Large intestine (tissue), 3 donors: Measurements from ENCODE around the gene FOXL2. TPM values are rescaled to one million over a fixed set of nuclear protein-coding genes. Genes with fewer than 3 reads are reported as not detected.
"Not testable (repeated sequence)": the region's sequence is repeated elsewhere in the genome, so short reads cannot be mapped to it uniquely, and the experiment has no call there.

Source experiments
- DNase-seq, 2 donors: peaks; one replicate each; pipeline versions ENCODE4 v3.0.0 to v3.0.0-alpha.2; 2013
- H3K27ac ChIP-seq: one replicate; pipeline ENCODE4 v1.5.1; 2013; ENCODE audit warnings: low read length
- H3K27me3 ChIP-seq: 2 replicates; pipeline ENCODE4 v1.6.1; 2013; ENCODE audit warnings: low read length; ENCODE audit not compliant: control insufficient read depth, insufficient read depth
- H3K36me3 ChIP-seq: 2 replicates; pipeline ENCODE4 v1.6.1; 2013; ENCODE audit warnings: low read length; ENCODE audit not compliant: control insufficient read depth, insufficient read depth
- H3K4me1 ChIP-seq: one replicate; pipeline ENCODE4 v1.6.1; 2013; ENCODE audit warnings: low read length; ENCODE audit not compliant: control insufficient read depth, insufficient read depth
- H3K4me3 ChIP-seq: one replicate; pipeline ENCODE4 v1.5.1; 2013; ENCODE audit warnings: low read length
- H3K9me3 ChIP-seq: one replicate; pipeline ENCODE4 v1.6.1; 2013; ENCODE audit warnings: mild to moderate bottlenecking, low read depth, low read length, moderate library complexity; ENCODE audit not compliant: control insufficient read depth
- WGBS: methylation state at CpG from one replicate; pipeline ENCODE4 v1.1.5; 2013; ENCODE audit warnings: low lambda C conversion rate; ENCODE audit not compliant: insufficient coverage; 5-methylcytosine and 5-hydroxymethylcytosine counted together
- polyA plus RNA-seq: library from polyadenylated mRNA; unstranded; fragments of 120-200 nt; gene quantifications from one replicate; pipeline ENCODE4 v1.2.1, GENCODE V29; 2013

The FOXL2 gene
- polyA plus RNA-seq, 1 donor, result not detected

DNA sequence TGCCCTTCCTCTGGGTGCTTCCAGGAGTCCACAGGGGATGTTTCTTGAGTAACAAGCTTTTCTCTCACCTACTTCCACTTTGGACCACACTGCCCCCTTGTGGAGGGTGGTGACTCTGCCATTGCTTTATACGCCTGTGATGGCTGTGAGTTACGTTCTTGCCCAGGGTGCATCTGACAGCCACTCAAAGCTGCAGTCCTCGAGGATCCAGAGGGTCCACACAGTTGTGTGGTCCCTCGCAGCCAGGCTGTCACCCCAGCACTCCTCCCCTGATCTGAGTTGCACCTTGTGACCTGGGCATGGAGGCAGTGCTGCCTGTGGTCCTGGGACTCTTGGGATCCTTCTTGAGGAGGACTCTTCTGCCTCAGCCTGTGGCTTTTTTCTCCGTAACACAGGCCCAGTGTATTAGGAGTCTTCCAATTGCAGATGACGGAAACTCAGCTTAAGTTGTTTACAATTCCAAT, 23.4 kb downstream of the FOXL2 start:
- Histone ChIP-seq H3K4me1 (no peaks in the 10 kb centered on the region), H3K27ac (no peak overlapping the region), H3K4me3 (no peak overlapping the region), H3K36me3 (no peaks in the 10 kb centered on the region), H3K9me3 (no peaks in the 10 kb centered on the region), H3K27me3 (peaks cover 6% of the 10 kb centered on the region)
- 60% methylated on average over 1 of the region's 6 CpGs for WGBS
- DNase-seq, result peak; percentile 68 to 74

DNA sequence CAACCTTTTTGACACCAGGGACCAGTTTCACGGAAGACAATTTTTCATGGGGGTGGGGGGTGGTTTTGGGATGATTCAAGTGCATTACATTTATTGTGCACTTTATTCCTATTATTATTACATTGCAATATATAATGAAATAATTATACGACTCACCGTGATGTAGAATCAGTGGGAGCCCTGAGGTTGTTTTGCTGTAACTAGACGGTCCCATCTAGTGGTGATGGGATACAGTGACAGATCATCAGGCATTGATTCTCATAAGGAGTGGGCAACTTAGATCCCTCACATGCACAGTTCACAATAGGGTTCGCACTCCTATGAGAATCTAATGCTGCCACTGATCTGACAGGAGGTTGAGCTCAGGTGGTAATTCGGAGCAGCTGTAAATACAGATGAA, 24.5 kb downstream of the FOXL2 start:
- no CpG with 5 or more reads among the region's 6 CpGs for WGBS
- not testable (repeated sequence) for DNase-seq, H3K4me1 ChIP-seq, H3K4me3 ChIP-seq, H3K9me3 ChIP-seq, H3K27ac ChIP-seq, H3K27me3 ChIP-seq, H3K36me3 ChIP-seq

DNA sequence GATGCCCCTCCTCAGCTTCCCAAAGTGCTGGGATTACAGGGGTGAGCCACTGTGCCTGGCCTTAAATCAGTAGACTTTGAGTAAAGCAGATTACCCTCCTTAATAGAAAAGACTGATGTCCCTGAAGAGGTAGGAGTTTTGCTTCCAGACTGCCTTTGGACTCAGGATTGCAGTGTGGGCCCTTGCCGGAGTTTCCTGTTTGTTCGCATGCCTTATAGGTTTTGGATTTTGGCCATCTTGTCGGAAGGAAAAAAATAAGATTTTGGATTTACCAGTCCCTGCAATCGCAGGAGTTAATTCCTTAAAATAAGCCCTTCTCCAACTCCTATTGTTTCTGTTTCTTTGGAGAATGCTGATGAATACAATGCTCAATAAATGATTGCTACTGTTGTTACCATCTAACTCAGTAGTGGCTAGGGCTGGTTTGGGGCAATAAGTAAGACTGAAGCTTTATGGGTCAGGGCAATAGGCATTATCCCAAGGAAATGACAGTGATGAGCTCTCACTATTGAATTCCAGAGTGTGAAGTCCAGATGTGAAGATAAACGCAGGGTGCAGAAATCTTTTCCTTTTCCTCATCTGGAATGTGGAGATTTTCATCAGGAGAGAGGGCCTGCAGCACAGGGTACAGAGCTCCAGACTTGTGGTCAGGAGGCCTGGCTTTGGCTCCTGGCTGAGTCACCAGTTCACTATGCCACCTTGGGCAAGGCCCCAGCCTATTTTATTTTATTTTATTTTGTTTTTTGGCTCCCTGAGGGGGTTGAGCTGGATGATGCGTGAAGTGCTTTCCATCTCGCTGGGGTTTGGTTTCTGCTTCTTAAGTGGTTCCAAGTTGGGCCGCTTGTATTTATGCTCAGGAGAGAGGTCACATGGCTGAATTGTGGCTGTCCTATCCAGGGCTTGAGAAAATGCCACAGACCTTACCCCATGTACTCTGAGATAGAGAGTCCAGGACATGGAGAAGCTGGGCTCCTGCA, 25.3 kb downstream of the FOXL2 start:
- H3K27ac ChIP-seq, result no peak overlapping the region
- H3K36me3 ChIP-seq, result no peaks in the 10 kb centered on the region
- H3K4me3 ChIP-seq, result no peak overlapping the region
- WGBS, result 100% methylated on average over 1 of the region's 8 CpGs
- no peak for DNase-seq
- H3K27me3 ChIP-seq, result peaks cover 4% of the 10 kb centered on the region
- H3K9me3 ChIP-seq, result no peaks in the 10 kb centered on the region
- H3K4me1 ChIP-seq, result no peaks in the 10 kb centered on the region

DNA sequence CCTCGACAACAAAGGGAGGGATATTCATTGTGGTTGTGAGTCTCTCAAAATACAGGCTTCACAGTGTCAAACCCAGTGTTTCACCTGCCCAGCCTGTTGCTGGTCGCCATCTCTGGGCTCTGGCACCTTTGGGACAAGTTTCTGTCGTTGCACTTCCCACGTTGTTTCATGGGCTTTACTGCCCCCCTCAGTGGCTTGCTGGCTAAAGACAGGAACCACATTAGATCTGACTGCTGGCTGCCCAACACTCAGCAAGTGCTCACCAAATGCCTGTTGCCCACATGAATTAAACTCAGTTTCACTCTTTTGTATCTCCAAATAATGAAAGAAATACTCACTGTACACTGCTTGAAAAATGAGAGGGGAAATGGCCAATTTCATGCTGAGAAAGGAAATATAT, 27.6 kb downstream of the FOXL2 start:
- H3K36me3 ChIP-seq, result no peaks in the 10 kb centered on the region
- WGBS, result no CpG with 5 or more reads among the region's 4 CpGs
- peaks cover 6% of the 10 kb centered on the region for H3K4me1 ChIP-seq
- H3K4me3 ChIP-seq, result no peak overlapping the region
- H3K27me3 ChIP-seq, result no peaks in the 10 kb centered on the region
- H3K9me3 ChIP-seq, result no peaks in the 10 kb centered on the region
- no peak overlapping the region for H3K27ac ChIP-seq
- DNase-seq, result no peak

DNA sequence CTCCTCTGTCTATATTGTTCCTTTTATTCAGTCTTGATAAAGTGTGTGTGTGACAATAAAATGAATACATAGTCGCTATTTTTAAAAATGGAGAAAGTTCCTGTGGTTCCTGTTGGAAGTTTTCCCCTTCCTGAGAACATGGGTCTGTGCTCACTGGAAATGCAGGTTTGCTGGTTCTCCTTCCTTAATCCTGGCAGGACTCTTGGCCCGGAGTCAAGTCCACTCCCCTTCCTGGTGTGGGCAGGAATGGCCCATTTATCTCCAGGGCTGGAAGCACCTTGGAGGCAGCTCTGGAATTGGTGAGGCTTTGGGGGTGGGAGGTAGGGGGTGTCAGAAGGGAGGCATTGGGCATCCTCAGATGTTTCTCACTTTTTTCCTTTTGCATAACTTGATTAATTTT, 30.1 kb downstream of the FOXL2 start:
- no CpG with 5 or more reads among the region's 2 CpGs for WGBS
- H3K4me3 ChIP-seq, result no peak overlapping the region
- peaks cover 6% of the 10 kb centered on the region for H3K4me1 ChIP-seq
- peak in 1 of 2 donors; percentile 41 for DNase-seq
- H3K36me3 ChIP-seq, result no peaks in the 10 kb centered on the region
- H3K9me3 ChIP-seq, result no peaks in the 10 kb centered on the region
- H3K27me3 ChIP-seq, result no peaks in the 10 kb centered on the region
- H3K27ac ChIP-seq, result no peak overlapping the region

DNA sequence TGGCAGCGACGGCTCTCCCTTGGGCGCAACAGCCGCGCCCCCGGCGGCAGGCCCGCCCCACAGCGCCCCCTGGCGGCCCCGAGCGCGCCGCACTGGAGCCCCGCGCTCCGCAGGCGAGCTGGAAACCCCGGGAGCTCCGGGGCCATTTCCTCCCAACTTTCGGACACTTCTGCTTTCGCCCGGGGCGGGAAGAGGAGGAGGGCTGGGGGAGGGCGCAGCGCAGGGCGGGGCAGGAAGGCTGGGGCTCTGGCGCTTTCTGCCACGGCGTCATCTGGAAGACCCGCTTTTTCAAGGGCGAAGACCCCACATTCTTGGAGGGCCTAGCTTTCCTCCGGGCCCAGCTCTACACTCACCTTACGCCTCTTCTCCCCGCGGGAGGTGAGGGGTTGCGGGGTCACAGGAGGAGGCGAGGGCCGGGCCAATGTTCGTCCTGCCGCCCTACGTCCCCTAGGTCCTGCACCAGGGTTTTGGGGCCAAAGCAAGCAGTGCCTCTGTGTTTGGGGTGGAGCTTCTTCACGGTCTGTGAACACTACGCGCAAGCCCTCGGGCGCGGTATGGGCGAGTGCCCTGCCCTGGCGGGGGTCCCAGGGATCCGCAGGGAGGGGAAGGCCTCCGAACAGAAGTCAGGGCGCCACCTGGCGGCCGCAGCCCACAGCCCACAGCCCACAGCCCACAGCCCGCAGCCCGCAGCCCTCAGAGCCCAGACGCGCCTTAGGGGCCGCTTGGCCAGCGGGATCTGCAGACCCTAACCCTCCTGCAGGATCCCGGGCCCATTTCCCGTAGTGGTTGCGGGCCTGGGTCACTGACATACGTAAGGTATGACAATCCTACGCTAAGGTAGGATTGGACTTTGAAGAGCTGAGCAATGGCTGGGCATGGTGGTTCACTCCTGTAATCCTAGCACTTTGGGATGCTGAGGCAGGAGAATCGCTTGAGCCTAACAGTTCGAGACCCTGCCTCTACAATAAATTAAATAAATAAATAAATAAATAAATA, 31.1 kb downstream of the FOXL2 start:
- no peaks in the 10 kb centered on the region for H3K27me3 ChIP-seq
- no peaks in the 10 kb centered on the region for H3K36me3 ChIP-seq
- DNase-seq, result peak; percentile 89 to 92
- peak overlapping the region; percentile 79 for H3K4me3 ChIP-seq
- WGBS, result 80% methylated on average over 1 of the region's 68 CpGs
- peak overlapping the region; percentile 93 for H3K27ac ChIP-seq
- peaks cover 6% of the 10 kb centered on the region for H3K4me1 ChIP-seq
- no peaks in the 10 kb centered on the region for H3K9me3 ChIP-seq

DNA sequence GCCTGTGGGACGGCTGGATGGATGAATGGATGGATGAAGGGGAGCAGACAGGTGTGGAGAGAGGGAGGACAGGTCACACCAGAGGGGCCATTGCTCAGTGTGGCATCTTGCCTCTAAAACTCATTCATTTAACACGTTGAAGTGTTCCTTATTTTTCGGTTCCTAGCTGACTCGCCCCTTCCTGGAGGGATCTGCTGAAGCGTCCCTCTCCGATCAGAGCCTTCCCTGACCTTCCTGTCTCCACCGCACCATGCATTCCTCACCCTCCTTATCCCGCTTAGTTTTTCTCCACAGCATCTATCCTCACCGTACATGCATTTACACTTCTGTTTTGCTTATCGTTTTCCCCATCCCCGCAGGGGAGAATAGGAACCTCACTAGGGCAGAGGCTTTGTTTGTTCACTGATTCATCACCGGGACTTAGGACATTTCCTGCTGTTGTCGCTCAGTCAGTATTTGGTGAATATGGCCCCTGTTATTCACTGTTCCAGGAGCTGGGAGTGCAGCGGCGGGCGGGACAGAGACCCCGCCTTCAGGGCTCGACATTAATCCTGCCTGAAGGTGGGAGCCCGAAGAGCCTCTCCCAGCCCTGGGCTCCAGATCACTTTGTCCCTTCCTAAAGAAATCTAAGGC, 32.0 kb downstream of the FOXL2 start:
- WGBS, result 0% methylated on average over 3 of the region's 19 CpGs
- H3K27ac ChIP-seq, result peak overlapping the region; percentile 93
- peak overlapping the region; percentile 79 for H3K4me3 ChIP-seq
- no peaks in the 10 kb centered on the region for H3K27me3 ChIP-seq
- no peaks in the 10 kb centered on the region for H3K9me3 ChIP-seq
- no peaks in the 10 kb centered on the region for H3K36me3 ChIP-seq
- H3K4me1 ChIP-seq, result peaks cover 6% of the 10 kb centered on the region
- peak; percentile 62 to 93 for DNase-seq

DNA sequence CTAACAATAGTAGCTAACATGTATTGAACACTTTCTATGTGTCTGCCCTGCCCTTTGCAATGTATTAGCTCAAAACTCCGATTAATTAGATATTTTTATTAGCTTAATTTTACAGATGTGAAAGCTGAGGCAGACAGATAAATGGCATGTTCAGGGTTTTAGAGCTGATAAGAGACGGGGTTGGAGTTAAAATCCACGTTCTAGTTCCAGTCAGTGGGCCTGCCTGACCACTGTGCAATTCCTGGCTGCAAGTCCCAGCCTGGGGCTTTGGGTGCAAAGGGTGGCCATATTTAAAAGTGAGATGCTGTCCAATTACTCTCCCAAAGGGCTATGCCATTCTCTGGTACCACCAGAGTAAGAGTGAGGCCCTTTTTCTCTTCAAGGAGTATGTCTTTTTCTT, 33.2 kb downstream of the FOXL2 start:
- Histone ChIP-seq H3K27me3 (no peaks in the 10 kb centered on the region), H3K9me3 (no peaks in the 10 kb centered on the region), H3K27ac (no peak overlapping the region), H3K4me1 (peaks cover 6% of the 10 kb centered on the region), H3K4me3 (no peak overlapping the region), H3K36me3 (no peaks in the 10 kb centered on the region)
- no CpG with 5 or more reads among the region's 3 CpGs for whole genome bisulfite sequencing
- DNase-seq, result no peak

DNA sequence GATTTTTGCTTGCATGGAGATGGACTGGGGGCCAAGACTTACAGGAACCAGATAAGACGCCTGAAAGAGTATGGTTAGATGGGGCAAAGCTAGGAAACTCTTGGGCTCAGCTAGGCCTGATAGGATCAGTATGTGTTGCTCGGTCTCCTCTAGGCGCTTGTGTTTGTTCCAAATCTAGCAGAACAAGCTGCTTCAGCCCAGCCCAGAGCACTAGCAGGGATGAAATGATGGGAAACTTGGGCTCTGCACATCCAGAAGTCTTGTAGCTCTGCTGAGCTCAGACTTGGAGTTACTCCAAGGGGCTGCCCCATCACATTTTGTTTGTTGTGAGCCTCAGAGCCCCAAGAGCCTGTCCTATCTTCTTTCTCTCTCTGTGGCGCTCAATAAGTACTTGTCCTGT, 34.7 kb downstream of the FOXL2 start:
- no CpG with 5 or more reads among the region's 4 CpGs for WGBS

DNA sequence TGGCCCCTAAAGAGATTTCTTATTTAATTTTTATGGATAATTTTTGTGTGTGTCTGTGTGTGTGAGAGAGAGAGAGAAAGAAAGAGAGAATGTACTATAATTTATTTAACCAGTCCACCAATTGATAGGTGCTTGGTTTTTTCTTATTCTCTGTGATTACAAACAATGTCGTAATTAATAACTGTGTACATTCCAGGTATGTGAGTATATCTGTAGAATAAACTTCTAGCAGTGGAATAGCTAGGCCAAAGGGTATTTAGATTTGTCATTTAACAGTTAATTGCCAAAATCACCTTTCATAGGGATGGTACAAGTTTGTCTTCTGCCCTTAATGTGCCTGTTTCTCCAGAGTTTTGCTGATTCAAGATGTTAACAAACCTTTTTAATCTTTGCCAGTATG, 35.3 kb downstream of the FOXL2 start:
- Histone ChIP-seq H3K4me1 (peaks cover 6% of the 10 kb centered on the region), H3K9me3 (no peaks in the 10 kb centered on the region), H3K27me3 (no peaks in the 10 kb centered on the region), H3K36me3 (no peaks in the 10 kb centered on the region), H3K4me3 (no peak overlapping the region), H3K27ac (no peak overlapping the region)
- no peak for DNase-seq
- no CpG with 5 or more reads among the region's 1 CpG for WGBS

More for the DNA sequence above, 34.7 kb downstream of the FOXL2 start:
- Histone ChIP-seq H3K36me3 (no peaks in the 10 kb centered on the region), H3K27me3 (no peaks in the 10 kb centered on the region), H3K4me3 (no peak overlapping the region), H3K4me1 (peaks cover 6% of the 10 kb centered on the region), H3K9me3 (no peaks in the 10 kb centered on the region), H3K27ac (no peak overlapping the region)
- no peak for DNase-seq
